HG02943 (cell line): ENCODE results near the gene ZNF385B.

Source experiments
- ATAC-seq: cut with Tn5 transposase; IDR thresholded peaks from one replicate; pipeline ENCODE4 v1.9.1; 2021; ENCODE audit warnings: mild to moderate bottlenecking, low read depth, moderate library complexity; ENCODE audit not compliant: unreplicated experiment

Gene ZNF385B

GRCh38 chr2:179422037-179422643 lies 439.3 kb downstream of the ZNF385B start:
- peak; percentile 78 for ATAC-seq

DNA sequence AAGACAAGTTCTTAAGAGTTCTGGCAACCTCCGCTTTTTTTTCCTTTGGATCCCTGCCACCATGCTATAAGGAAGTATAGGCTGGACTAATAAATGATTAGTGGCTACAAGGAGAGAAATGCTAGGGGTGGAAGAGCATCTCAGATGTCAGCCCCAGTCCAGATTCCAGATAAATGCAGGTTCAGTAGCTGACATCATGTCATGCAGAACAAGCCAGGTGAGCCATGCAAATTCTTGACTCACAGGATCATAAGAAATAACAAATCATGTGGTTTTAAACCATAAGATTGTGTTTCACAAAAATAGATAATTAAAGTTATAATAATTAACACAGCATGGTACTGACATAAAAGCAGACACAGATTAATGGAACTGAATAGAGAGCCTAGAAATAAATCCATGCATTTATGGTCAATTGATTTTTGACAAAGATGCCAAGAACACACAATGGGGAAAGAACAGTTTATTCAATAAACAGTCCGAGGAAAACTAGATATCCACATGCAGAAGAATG lies 443.9 kb downstream of the ZNF385B start:
- ATAC-seq = no peak

GRCh38 chr2:179412112-179412511 lies 449.3 kb downstream of the ZNF385B start:
- no peak for ATAC-seq

DNA sequence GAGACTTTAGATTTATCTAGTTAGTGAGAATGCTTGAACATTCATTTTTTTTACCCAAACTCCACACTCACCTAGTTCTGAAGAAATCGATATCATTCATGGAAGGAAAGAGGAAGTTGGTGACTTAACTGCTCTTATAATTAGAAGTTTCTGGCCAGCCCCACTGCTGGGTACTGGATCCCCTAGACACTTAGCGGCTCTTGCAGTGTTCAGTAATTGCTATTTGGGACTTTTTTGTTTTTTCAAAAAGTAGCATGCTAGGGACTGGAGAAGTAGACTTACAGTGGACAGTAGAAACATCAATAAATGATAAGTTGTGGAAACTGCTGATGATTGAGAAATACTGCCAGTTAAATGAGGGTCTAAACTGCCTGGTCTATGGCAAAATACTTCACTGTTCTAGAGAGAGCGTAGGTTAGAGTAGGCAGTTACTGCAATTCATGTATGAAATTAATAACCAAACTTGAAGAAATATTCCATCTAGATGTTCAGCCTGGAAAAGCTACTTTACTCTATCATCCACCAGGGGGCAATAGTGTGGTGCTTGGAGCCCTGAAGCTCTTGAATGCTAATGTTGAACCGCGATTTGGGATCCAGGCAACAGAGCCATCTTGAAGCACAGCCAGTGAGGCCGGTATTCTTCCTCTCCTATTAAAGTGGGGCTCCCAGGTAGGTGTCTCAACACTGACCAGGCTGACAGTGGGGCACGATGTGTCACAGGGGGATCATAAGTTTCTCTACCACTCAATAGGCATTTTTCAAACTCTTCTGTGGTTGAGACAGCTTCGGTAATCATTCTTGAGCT lies 450.7 kb downstream of the ZNF385B start:
- no peak for ATAC-seq

GRCh38 chr2:179403624-179404023 lies 457.8 kb downstream of the ZNF385B start:
- ATAC-seq = no peak

DNA sequence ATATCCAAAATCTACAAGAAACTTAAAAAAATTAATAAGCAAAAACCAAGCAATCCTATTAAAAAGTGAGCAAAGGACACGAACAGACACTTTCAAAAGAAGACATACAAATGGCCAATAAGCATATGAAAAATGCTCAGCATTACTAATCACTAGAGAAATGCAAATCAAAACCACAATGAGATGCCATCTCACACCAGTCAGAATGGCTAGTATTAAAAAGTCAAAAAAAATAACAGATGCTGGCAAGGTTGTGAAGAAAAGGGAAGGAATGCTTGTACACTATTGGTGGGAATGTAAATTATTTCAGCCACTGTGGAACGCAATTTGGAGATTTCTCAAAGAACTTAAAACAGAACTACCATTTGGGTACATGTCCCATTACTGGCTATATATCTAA lies 467.9 kb downstream of the ZNF385B start:
- no peak for ATAC-seq
